ENCODE data around the gene WNT16. TPM values are rescaled to one million over a fixed set of nuclear protein-coding genes. Genes with fewer than 3 reads are reported as not detected.

Gene WNT16
- total RNA-seq, 1 experiment from 2014 or later = not detected

GRCh38 chr7:121300685-121301420 is 27.9 kb upstream of the WNT16 start:
- peaks cover 5% of the 10 kb centered on the region in 2 experiments for H3K4me1 Mint-ChIP-seq
- no peak overlapping the region for H3K27ac Mint-ChIP-seq
- H3K9me3 ChIP-seq (ENCODE audit: control insufficient read depth, low read depth, low read length) = no peaks in the 10 kb centered on the region
- no peak overlapping the region for H2BK15ac ChIP-seq (ENCODE audit: low read depth, low read length)
- H3K4me2 ChIP-seq (ENCODE audit: insufficient read depth, insufficient read length, low read length) = no peak overlapping the region
- no peak for TF ChIP-seq CTCF (conservative IDR thresholded peaks at IDR 0.05)
- H4K5ac ChIP-seq (ENCODE audit: insufficient read length, low read depth, low read length) = no peak overlapping the region
- no peak overlapping the region for H3K18ac ChIP-seq (ENCODE audit: insufficient read length, low read depth, low read length)
- no peak overlapping the region for H2BK5ac ChIP-seq (ENCODE audit: insufficient read length, low read length)
- no peaks in the 10 kb centered on the region for H3K4me1 ChIP-seq (ENCODE audit: insufficient read depth, low read length)
- H3K9ac ChIP-seq (ENCODE audit: extremely low read depth, insufficient read length, low read length) = no peak overlapping the region
- no peak overlapping the region for H3K27ac ChIP-seq (ENCODE audit: insufficient read length, low read depth, low read length)
- no peak overlapping the region for H3K56ac ChIP-seq (ENCODE audit: insufficient read length, low read depth, low read length)
- H3K27me3 ChIP-seq (ENCODE audit: insufficient read depth, low read length) = no peaks in the 10 kb centered on the region
- H3K9me3 Mint-ChIP-seq = no peaks in the 10 kb centered on the region
- H3K4me3 Mint-ChIP-seq = no peak overlapping the region
- no peaks in the 10 kb centered on the region for H3K79me2 ChIP-seq (ENCODE audit: insufficient read depth, low read length)
- no CpG with 5 or more reads among the region's 2 CpGs for WGBS (ENCODE audit: extremely low coverage, insufficient read length, low lambda C conversion rate)
- H3K79me1 ChIP-seq (ENCODE audit: insufficient read depth, low read depth, low read length, poor library complexity, severe bottlenecking) = no peaks in the 10 kb centered on the region
- H3K4ac ChIP-seq (ENCODE audit: low read depth, low read length) = no peak overlapping the region
- no peaks in the 10 kb centered on the region for H3K36me3 Mint-ChIP-seq (ENCODE audit: insufficient read depth in 1 of 3, low read depth in 3 of 3)
- no peak overlapping the region for H2AK5ac ChIP-seq (ENCODE audit: insufficient read length, low read length)
- no peaks in the 10 kb centered on the region for H4K20me1 ChIP-seq (ENCODE audit: control insufficient read depth, insufficient read depth, insufficient read length)
- H3T11ph ChIP-seq (ENCODE audit: low read length) = no peak overlapping the region
- H2BK20ac ChIP-seq (ENCODE audit: low read depth, low read length, poor library complexity, severe bottlenecking) = no peak overlapping the region
- H3K27me3 Mint-ChIP-seq (ENCODE audit: low read depth) = no peaks in the 10 kb centered on the region
- no peaks in the 10 kb centered on the region for H3K23me2 ChIP-seq (ENCODE audit: insufficient read length, low read depth, low read length, poor library complexity, severe bottlenecking)
- no peak overlapping the region for H2BK12ac ChIP-seq (ENCODE audit: insufficient read length, low read depth, low read length)
- no peak overlapping the region for H4K8ac ChIP-seq (replicated peaks; ENCODE audit: insufficient read length, low read depth, low read length)
- no peak overlapping the region for H3K23ac ChIP-seq (ENCODE audit: insufficient read length, low read depth, low read length)
- no peak overlapping the region for H3K14ac ChIP-seq (ENCODE audit: insufficient read depth, low read length)
- no peak overlapping the region for H2AFZ ChIP-seq (ENCODE audit: low read length)
- no peak for DNase-seq
- no peak overlapping the region for H4K91ac ChIP-seq (ENCODE audit: insufficient read length, low read depth, low read length)
- H2BK120ac ChIP-seq (ENCODE audit: low read depth, low read length, poor library complexity, severe bottlenecking) = no peak overlapping the region
